Stimulated activated CD8-positive, alpha-beta memory T cell treated with anti-CD3 and anti-CD28 coated beads, Interleukin-4, amount 100 ng/mL, for 4 hours (primary cell): Measurements from ENCODE around the gene FOSB.
A peak's percentile ranks its signal among the peaks of the same experiment; 100 is the strongest.
"Not testable (repeated sequence)": the region's sequence is repeated elsewhere in the genome, so short reads cannot be mapped to it uniquely, and the experiment has no call there.

ENCODE experiments used
- DNase-seq, 2 donors: peaks; one replicate each; pipeline ENCODE4 v3.0.0-alpha.2; 2020; ENCODE audit warnings: low read depth in 2 of 2, low spot score in 1 of 2

FOSB gene

DNA sequence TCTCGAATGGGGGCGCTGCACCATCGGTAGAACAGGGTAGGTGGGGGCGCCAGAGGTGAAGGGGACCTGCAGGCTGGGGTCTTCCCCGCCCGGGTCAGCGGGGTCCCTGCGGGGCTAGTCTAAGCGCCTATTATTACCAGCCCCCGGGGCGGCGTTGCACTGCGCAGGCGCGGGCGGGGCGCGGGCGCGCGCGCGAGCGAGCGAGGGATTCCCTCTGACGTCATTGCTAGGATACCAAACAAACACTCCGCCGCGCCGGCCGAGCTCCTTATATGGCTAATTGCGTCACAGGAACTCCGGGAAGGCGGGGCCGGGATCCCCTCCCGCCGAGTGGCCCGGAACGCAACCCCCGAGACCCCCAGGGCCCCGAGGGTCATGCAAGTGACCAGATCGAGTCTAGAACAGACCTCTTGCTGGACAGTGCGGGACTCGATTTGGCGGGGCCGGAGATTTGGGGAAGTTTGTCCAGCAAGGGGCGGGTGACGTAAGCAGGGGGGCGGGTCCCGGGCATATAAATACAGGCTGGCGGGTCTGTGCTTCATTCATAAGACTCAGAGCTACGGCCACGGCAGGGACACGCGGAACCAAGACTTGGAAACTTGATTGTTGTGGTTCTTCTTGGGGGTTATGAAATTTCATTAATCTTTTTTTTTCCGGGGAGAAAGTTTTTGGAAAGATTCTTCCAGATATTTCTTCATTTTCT lies at the start of gene FOSB:
TSS of gene FOSB (plus strand) at position 541 of the 703 bp plus-strand sequence. CDS start 591 bp downstream, outside the sequence.
- DNase-seq = peak; percentile 88 to 89

DNA sequence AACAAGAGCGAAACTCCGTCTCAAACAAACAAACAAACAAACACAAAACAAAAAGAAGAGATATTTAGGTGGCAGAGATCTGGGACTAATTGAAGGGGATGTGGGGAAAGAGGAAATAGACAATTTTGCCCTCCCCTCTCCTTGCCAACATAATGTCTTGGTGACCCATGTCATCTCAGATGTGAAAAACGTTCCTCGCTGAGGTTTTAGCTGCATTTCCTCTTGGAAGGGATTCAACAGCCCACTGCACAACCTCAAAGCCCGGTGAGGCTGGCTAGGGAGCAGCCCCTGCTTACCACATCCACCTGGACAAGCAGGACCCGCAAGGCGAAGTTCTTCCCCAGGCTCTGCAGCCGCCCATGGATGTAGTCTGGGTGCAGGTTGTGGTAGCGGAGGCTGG lies 49.0 kb upstream of the FOSB start:
- DNase-seq = no peak

DNA sequence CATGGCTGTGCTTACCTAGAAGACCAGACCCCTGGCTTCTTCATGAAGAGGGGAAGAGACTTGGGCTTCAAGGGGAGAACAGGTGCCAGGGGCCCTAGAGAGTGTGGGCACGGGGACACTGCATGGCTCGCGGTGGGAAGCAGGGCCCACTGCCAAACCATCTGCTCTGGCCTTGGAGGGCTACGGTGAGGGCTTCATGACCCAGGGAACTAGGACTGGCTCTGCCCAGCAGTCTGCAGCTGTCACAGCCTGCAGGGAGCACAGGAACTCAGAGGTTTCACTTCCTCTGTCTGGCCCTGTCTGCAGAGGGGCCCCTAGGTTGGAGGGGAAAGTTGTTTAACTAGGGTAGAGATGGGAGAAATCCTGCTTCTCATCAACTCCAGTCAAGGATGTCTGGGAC lies 48.4 kb upstream of the FOSB start:
- DNase-seq = no peak

DNA sequence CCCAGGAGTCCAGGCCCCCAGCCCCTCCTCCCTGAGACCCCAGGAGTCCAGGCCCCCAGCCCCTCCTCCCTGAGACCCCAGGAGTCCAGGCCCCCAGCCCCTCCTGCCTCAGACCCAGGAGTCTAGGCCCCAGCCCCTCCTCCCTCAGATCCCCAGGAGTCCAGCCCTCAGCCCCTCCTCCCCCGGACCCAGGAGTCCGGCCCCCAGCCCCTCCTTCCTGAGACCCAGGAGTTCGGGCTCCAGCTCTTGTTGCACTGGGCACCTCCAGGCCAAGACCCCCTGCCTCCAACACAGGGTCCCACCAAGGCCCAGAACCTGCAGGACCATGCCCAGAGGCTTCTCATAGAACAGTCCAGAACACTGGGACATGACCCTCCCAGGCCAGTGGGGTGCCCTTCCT lies 47.9 kb upstream of the FOSB start:
- DNase-seq = no peak

DNA sequence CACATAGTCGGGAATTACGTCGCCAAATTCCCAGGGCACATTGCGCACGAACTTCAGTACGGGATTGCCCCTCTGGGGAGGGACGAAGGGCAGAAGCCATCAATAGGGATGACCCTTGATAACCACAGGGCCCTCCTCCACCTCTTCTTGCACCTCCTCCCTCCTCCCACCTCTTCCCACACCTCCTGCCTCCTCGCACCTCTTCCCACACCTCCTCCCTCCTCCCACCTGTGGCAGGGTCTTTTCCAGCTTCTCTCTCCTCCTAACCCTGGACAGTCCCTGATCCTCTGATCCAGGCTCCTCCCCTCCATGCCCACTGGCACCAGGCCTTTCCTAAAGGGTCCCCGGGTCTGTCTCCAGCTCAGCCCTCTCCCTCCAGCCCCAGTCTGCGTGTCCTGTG lies 47.4 kb upstream of the FOSB start:
- DNase-seq = no peak

DNA sequence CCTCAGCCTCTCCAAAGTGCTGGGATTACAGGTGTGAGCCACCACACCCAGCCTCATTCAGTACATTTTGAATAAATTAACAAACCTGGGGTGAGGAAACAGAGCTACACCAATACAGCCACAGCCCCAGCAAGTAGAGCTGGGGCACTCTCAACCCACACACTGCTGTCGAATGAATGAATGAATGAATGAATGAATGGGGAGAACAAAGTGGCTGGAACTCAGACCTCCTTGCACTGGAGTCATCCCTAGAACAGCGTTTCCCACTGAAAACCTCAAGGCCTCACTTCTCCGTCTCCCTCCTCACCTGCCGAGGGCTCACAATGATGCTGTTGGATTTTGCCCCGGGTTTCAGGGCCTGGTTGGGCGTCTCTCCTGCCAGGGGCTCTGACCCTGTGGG lies 46.9 kb upstream of the FOSB start:
- no peak for DNase-seq

DNA sequence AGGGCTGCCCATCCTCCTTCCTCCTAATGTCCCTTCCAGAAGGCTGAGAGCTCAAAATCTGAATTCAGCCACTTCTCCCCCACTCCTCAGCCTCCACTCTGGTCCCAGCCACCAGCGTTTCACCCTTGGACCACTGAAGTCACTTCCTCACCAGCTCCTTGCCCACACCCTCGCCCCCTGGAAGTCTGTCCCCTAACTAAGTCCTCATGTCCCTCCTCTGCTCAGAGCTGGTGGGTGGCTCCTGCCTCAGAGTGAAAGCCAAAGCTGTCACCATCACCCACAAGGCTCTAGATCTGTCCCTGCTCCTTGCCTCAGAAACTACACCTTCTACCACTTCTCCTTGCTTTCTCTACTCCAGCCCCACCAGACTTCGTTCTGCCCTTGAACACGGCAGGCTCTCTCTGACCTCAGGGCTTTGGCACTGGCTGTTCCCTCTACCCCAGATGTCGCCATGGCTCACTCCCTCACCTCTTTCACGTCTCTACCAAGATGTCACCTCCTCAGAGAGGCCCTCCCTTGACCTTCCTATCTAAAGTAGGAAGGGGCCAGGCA lies 45.8 kb upstream of the FOSB start:
- no peak for DNase-seq

DNA sequence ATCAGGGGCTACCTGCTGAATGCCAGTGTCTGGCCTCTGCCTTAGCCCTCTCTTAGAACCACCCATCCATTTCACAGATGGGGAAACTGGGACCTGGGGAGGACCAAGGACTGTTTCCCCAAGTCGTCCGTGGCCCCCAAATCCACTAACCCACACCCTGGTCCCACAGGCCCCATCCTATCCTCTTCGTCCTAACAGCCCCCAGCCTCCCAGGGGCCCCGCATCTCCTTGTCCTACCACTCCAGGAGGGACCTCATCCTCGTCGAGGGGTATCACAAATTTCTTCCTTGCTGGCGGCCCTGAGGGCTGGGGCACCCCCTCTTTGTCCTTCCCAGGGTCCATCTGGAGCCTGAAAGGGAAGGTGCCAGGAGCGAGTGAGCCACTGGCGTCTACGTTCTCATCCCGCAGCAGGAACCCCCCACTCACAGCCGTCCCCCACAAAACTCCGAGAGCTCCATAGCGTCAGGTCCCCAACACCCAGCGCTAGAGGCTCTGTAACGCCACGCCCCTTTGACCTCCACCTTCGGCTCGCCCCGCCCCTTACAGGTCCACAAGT lies 44.7 kb upstream of the FOSB start:
- DNase-seq = peak; percentile 67 to 69

DNA sequence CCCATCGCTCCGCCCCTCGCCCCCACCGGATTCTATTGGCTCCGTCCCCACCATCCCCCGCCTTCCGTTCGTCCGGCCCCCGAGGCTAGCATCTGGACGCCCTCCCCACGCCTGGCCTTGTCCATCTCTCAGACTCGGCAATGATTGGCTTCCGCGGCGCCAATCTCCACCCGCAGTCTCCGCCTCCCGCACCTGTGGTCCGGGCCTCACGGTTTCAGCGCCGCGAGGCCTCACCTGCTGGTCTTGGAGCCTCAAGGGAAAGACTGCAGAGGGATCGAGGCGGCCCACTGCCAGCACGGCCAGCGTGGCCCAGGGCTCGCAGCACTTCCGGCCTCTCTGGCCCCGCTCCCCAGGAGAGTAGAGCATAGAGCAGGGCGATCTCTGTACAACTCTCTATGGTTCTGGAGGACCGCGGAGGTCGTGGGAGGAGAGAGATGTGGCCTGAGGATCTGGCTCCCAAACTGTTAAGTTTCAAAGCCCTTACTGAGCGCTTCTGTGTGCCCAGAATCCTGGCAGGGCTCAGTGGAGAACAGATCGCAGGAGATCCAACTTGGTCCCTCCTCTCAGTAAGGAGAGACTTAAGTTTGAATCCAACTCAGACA lies 44.1 kb upstream of the FOSB start, which contains the start of gene ERCC1:
TSS of gene ERCC1 (minus strand) at position 329 of the 602 bp plus-strand sequence. CDS start 543 bp downstream, outside the sequence.
- peak in 1 of 2 donors; percentile 27 for DNase-seq

DNA sequence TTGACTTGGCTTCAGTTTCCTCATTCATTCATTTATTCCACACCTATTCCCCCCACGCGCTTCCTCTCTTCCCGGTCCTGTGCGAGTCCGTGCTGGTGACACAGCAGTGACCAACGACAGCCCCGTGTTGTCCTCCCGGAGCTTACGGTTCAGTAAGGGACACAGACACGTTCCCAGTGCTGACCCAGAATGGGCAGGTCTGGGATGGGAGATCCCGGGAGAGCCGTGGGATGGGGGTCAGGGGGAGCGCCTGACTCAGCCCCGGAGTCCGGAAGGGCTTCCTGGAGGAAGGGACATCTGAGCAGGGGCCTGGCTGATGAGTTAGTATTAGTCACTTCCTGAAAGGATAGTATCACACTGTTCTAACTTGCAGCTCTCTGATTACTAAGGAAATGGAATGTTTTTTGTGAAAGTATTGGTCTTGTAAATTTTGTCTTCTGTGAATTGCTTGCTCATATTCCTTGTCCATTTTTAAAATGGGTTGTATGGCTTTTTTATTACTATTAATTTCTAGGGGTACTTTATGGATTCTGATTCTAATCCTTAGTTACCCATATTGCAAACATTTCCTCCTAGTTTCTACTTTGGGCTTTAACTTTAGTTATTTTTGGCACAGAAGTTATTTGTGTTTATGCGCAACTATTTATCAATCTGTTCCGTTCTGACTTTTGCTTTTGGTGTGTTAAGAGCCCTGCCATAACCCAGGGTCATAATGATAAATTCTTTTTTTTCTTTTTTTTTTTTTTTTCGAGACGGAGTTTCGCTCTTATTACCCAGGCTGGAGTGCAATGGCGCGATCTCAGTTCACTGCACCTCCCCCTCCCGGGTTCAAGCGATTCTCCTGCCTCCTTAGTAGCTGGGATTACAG lies 43.4 kb upstream of the FOSB start:
- DNase-seq = no peak

DNA sequence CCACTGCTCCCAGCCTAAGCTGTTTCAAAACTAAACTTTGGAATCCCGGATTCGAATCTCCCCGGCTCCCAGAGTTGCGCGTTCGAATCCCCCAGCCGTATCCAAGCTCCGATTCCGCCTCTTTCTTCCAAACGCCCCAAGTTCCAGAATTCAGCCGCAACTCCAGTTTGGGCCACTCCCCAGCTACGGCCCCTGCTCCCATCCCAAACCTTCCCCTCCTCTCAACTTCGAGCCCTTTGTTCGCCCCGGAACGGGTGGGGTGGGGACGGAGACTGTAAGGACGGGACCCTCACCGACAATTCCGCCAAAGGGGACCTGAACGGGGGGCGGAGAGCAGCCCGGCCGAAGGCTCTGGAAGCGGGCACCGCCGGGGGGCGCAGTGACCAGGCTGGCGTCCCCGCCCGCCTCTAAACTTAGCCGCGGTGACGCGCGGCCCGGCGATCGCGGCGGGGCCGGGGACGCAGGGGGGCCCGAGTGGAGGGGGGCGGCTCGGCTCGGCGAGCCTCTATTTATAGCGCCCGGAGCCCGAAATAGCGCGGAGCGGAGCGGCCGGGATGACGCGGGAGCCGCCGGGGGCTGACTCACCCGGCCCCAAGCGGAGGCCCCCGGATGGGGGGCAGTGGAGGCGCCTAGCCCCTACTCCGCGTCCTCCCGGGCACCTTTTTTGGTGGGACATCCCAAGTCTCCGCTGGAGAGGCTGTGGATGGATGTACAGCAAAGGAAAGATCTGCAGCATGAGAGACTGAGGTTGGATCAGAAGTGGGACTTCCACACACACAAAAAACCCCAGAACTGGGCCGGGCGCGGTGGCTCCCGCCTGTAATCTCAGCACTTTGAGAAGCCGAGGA lies 39.2 kb upstream of the FOSB start:
- no peak for DNase-seq

DNA sequence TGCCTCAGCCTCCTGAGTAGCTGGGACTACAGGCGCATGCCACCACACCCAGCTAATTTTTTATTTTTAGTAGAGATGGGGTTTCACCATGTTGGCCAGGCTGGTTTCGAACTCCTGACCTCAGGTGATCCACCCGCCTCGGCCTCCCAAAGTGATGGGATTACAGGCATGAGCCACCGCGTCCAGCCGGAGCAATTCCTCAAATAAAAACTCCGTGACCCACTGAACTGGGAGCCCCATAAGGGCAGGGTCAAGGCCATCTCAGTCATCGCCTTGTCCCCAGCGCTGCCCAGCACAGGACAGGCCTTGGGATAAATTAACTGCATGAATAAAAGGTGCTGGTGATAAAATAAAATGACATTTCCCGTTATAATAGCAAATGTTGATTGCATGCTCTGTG lies 37.9 kb upstream of the FOSB start:
- DNase-seq = not testable (repeated sequence)

DNA sequence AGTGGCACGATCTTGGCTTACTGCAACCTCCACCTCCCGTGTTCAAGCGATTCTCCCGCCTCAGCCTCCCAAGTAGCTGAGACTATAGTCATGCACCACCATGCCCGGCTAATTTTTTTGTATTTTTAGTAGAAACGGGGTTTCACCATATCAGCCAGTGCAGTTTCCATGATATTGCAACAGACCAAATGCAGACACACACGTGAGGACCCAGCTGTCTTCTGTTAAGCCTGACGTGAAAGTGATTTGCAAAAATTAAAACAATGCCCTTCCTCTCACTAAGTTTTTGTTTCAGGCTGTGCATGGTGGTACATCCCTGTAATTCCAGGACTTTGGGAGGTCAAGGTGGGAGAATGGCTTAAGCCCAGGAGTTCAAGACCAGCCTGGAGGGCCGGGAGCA lies 36.8 kb upstream of the FOSB start:
- not testable (repeated sequence) for DNase-seq

DNA sequence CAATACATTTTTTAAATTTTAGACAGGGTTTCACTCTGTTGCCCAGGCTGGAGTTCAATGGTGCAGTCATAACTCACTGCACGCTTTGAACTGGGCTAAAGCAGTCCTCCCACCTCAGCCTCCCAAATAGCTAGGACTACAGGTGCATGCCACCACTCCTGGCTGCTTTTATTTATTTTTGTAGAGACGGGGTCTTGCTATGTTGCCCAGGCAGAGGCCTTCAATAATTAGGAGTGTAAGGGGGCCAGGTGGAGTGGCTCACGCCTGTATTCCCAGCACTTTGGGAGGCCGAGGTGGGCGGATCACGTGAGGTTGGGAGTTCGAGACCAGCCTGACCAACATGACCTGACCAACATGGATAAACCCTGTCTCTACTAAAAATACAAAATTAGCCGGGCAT lies 35.3 kb upstream of the FOSB start:
- not testable (repeated sequence) for DNase-seq

DNA sequence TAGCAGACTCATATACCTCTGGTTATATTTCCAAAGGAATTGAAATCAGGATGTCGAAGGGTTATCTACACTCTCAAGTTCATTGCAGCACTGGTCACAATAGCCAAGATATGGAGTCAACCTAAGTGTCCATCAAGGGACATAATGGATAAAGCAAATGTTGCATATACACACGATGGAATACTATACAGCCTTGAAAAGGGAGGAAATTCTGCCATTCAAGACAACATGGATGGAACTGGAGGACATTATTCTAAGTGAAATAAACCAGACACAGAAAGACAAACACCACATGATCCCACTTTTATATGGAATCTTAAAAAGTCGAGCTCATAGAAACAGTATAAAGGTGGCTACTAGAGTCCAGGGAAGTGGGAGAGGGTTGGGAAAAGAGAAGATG lies 30.5 kb upstream of the FOSB start:
- no peak for DNase-seq

DNA sequence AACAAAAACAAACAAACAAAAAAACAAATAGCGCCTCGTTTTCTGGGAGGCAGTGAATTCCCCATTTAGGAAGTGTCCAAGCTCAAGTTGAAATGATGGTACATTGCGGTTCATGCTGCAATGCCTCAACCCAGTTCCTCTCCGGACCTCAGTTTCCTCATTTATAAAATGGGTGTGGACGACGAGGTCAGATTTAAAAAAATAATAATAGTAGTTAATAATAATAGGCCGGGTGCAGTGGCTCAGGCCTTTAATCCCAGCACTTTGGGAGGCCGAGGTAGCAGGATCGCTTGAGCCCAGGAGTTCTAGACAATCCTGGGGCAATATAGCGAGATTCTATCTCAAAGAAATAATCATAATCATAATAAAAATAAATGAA lies 28.6 kb upstream of the FOSB start:
- no peak for DNase-seq

DNA sequence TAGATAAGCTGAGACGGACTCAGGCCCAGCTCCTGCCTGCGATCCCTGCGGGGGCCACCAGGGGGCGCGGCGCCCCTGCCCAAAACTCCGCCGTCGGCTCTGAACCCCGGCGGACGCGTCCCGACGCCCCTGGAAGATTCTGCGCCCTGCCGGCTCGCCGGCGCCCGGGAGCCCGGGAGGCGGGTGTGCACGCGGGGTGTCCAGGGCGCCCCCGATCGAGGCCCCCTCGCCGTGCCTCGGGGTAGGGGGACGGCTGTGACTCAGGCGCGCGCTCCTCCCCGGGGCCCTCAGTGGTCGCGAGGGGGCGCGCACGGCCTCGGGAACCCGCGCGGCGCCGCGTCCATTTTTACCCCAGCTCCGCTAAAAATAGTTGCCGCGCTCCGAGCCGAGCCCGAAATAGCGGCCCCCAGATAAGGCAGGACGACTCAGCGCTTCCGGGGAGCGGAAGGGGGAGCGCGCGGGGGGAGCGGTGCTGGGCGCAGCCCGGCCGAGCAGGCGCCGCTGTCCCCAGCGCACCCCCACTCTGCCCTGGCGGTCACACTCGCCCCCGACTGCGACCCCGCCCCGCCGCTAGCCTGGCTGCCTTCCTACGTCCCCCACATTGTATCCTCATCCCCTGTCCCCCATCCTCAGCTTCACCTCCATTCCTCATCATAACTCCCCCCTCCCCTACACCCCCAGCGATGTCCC lies 28.1 kb upstream of the FOSB start:
- DNase-seq = peak; percentile 70 to 76

DNA sequence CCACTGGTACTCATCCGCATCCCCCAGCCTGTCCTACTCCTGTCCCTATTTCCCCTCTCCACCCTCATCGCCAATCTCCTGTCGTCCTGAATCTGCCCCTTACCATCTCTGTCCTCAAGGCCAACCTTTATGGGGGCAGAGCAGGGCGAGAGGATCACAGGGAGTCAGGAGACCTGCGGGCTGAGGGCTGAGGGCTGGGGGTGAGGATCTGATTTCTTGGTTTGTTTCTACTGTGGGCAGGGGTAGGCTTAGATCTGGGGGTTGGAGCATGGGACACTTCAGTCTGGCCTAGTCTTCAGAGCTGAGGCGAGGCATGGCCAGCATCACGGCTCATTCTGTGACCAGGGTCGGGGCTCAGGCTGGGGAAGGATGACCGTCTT lies 27.5 kb upstream of the FOSB start:
- DNase-seq = no peak

DNA sequence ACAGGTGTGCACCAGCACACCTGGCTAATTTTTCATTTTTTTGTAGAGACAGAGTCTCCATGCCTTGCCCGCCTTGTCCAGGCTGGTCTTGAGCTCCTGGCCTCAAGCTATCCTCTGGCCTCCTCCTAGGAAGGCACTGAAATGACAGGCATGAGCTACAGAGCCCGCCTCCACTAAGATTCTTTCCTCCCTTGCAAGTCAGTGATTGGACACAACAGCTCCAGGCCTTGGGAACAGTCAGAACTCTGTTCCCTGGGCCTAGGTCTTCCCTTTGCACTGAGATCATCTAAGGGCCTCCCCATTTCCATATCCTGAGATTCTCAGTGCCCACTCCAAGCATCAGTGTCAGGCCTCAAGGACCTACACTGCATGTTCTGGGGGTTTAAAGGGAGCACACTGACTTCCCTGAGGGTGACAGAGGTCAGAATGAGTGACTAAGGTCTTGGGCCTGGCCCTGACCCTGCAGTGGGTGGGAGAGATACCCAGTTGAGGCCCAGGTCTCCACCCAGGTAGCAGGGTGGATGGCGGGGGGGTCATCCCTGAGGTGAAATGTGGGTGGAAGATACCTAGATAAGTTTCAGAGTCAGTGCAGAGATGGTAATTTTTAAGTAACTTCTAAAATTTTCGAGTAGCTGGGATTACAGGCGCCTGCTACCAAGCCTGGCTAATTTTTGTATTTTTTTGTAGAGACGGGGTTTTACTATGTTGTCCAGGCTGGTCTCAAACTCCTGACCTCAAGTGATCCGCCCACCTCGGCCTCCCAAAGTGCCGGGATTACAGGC lies 26.7 kb upstream of the FOSB start:
- no peak for DNase-seq
